SU-DHL-6 (cell line): Measurements from ENCODE around the gene ATP9B.

Source experiments
- H2AFZ ChIP-seq: fragments of 200-600 bp; sonication (generic); 2 replicates; pipeline ENCODE4 v1.6.1; 2014; ENCODE audit warnings: low read depth, mild to moderate bottlenecking, moderate library complexity, mixed read lengths, antibody characterized with exemption, low read length; ENCODE audit not compliant: severe bottlenecking
- H3F3A ChIP-seq: fragments of 200-600 bp; shearing (Covaris generic); 2 replicates; pipeline ENCODE4 v1.6.0; 2016; ENCODE audit warnings: antibody characterized with exemption, mild to moderate bottlenecking; ENCODE audit not compliant: insufficient read depth
- H3K27ac ChIP-seq: fragments of 200-600 bp; sonication (generic); 2 replicates; pipeline ENCODE4 v1.5.1; 2016; ENCODE audit warnings: low read depth, mild to moderate bottlenecking, low read length, moderate library complexity, mixed read lengths
- H3K27me3 ChIP-seq: fragments of 200-600 bp; sonication (generic), shearing (Covaris generic); 2 replicates; pipeline ENCODE4 v1.6.0; 2014; ENCODE audit warnings: mild to moderate bottlenecking, low read length
- H3K36me3 ChIP-seq: fragments of 200-600 bp; sonication (generic); 2 replicates; pipeline ENCODE4 v1.6.1; 2014; ENCODE audit warnings: mild to moderate bottlenecking, low read length, mixed read lengths
- H3K4me2 ChIP-seq: fragments of 300-600, 200-600 bp; shearing (Covaris generic), sonication (generic); 2 replicates; pipeline ENCODE4 v1.6.0; 2014; ENCODE audit warnings: low read length, low read depth, mild to moderate bottlenecking; ENCODE audit not compliant: poor library complexity, severe bottlenecking
- H3K4me3 ChIP-seq: fragments of 200-600 bp; sonication (generic); 2 replicates; pipeline ENCODE4 v1.5.1; 2014; ENCODE audit warnings: antibody characterized with exemption, low read length, mild to moderate bottlenecking, mixed read lengths; ENCODE audit not compliant: insufficient read depth, poor library complexity, severe bottlenecking
- H3K79me2 ChIP-seq: fragments of 200-600 bp; sonication (generic); 2 replicates; pipeline ENCODE4 v1.6.1; 2014; ENCODE audit warnings: mild to moderate bottlenecking, low read length, moderate library complexity; ENCODE audit not compliant: insufficient read depth
- H3K9ac ChIP-seq: fragments of 200-600 bp; sonication (generic); 2 replicates; pipeline ENCODE4 v1.7.0; 2014; ENCODE audit warnings: mild to moderate bottlenecking, low read length
- H3K9me2 ChIP-seq: fragments of 200-600 bp; sonication (generic); replicated peaks from 2 replicates; pipeline ENCODE4 v1.6.1; 2014; ENCODE audit warnings: low read length; ENCODE audit not compliant: insufficient read depth
- H3K9me3 ChIP-seq: fragments of 200-600 bp; sonication (generic); 2 replicates; pipeline ENCODE4 v1.6.1; 2014; ENCODE audit warnings: low read length, mixed read lengths; ENCODE audit not compliant: insufficient read depth
- H4K20me1 ChIP-seq: fragments of 200-600 bp; sonication (generic); 2 replicates; pipeline ENCODE4 v1.6.1; 2014; ENCODE audit warnings: low read depth, mild to moderate bottlenecking, antibody characterized with exemption, low read length, moderate library complexity, mixed read lengths
- EZH2phosphoT487 ChIP-seq: fragments of 200-600 bp; sonication (generic), shearing (Covaris generic); conservative IDR thresholded peaks from 2 replicates; pipeline ENCODE4 v1.6.1; 2018; ENCODE audit warnings: mild to moderate bottlenecking, antibody characterized with exemption, low read length, moderate library complexity, mixed read lengths
- TF ChIP-seq, protein P1 (sequence below): fragments of 200-600 bp; sonication (generic); IDR thresholded peaks from one replicate; pipeline ENCODE4 v1.5.1; 2017; ENCODE audit warnings: antibody characterized with exemption, mild to moderate bottlenecking, low read length, moderate library complexity; ENCODE audit not compliant: insufficient read depth, poor library complexity, severe bottlenecking

ATP9B gene

DNA sequence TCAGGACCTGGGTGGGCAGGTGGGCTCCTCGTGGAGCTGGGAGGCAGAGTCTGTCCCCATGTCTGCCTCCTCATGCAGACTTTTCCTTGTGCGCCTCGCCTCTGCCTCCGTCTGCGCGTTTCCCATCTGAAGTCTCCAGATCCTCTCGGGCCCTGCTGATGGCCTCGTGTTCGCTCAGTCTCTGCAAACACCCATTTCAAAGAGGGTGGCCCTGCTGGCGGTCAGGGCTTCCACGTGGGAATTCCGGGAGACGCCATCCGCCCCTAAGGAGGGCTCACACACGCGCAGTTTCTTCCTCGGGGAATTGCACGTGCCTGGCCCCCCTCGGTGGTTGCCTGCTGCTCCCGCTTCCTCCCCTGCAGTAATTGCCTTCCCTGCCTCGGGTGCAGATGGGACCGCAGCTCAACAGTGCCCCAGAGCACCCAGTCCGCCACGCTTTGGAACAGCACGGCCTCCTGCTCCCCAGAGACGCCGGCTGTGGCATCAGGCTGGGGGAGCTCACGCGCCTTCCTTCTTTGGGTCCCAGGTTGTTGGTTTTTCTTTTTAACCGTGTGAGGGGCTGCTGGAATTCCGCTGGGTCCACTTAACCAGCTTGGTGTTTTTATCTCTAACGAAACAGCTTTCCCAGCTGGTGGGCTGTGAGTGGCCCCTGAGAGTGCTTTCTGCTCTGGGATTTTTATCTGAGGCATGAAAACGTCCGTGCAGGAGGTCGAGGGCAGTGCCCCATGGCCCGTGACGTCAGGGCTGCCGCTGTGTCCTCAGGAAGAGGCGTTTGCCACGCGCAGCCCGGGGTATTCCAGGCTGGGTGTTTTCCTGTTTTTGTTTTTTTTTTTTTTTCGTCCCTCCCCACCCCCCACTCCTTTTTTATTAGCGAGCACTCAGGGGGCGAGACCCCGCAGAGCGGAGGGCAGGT is 342.7 kb downstream of the ATP9B start:
- peaks cover 5% of the 10 kb centered on the region; the same call in 1 of the 2 replicates for H3K79me2 ChIP-seq
- H4K20me1 ChIP-seq = no peaks in the 10 kb centered on the region
- H3K9ac ChIP-seq = no peak overlapping the region

DNA sequence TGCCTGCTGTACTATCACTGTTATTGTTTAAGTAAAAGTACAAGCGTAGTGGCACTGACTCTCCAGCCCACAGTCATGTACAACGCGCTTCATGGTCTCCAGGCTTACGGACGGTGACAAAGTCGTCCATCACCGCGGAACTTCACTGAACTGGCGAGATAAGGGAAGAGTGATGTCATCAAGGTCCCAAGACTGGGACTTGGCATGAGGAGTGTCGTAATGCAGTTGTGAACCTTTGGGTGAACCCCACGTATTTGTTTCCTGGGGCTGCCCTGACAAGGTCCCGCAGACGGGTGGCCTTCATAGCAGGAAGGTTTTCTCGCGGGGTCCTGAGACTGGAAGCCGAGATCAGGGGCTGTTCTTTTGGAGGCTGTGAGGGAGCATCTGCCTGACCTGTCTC is 343.8 kb downstream of the ATP9B start:
- Histone ChIP-seq H3K4me3 (no peak overlapping the region), H3K27ac (no peak overlapping the region), H3F3A (no peaks in the 10 kb centered on the region), H3K79me2 (peaks cover 3% of the 10 kb centered on the region; the same call in 1 of the 2 replicates), H3K9me3 (no peaks in the 10 kb centered on the region), H3K4me2 (no peak overlapping the region), H3K9me2 (no peaks in the 10 kb centered on the region), H3K27me3 (no peaks in the 10 kb centered on the region), H3K9ac (no peak overlapping the region), H3K36me3 (no peaks in the 10 kb centered on the region), H4K20me1 (no peaks in the 10 kb centered on the region), H2AFZ (no peak overlapping the region)
- TF ChIP-seq, protein P1, sequence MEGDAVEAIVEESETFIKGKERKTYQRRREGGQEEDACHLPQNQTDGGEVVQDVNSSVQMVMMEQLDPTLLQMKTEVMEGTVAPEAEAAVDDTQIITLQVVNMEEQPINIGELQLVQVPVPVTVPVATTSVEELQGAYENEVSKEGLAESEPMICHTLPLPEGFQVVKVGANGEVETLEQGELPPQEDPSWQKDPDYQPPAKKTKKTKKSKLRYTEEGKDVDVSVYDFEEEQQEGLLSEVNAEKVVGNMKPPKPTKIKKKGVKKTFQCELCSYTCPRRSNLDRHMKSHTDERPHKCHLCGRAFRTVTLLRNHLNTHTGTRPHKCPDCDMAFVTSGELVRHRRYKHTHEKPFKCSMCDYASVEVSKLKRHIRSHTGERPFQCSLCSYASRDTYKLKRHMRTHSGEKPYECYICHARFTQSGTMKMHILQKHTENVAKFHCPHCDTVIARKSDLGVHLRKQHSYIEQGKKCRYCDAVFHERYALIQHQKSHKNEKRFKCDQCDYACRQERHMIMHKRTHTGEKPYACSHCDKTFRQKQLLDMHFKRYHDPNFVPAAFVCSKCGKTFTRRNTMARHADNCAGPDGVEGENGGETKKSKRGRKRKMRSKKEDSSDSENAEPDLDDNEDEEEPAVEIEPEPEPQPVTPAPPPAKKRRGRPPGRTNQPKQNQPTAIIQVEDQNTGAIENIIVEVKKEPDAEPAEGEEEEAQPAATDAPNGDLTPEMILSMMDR = no peak

More for the DNA sequence above, 342.7 kb downstream of the ATP9B start:
- Histone ChIP-seq H3K27ac (no peak overlapping the region), H3K4me3 (no peak overlapping the region), H3K27me3 (no peaks in the 10 kb centered on the region), H3K9me2 (no peaks in the 10 kb centered on the region), H3K4me2 (no peak overlapping the region), H3K9me3 (no peaks in the 10 kb centered on the region), H2AFZ (no peak overlapping the region), H3F3A (no peaks in the 10 kb centered on the region), H3K36me3 (no peaks in the 10 kb centered on the region)
- TF ChIP-seq, protein P1 = no peak
- no peak for TF ChIP-seq EZH2phosphoT487

DNA sequence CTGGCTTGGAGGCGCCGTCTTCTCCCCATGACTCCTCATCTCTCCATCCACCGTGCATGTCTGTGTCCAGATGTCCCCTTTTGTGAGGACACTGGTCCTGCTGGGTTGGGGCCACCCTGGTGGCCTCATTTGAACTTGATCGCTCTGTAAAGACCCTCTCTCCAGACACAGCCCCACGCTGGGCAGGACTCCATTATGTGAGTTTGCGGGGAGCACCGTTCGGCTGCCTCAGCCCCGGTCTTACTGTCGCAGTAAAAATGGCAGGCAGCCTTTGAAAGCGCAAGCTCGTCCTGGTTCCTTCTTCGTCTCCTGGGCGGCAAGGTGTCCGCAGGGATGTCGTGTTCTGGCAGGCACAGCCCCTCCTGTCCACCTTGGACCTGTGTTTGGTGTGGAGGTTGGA is 344.2 kb downstream of the ATP9B start:
- Histone ChIP-seq H3K27ac (no peak overlapping the region), H3K79me2 (peaks cover 3% of the 10 kb centered on the region; the same call in 1 of the 2 replicates), H3K4me3 (no peak overlapping the region), H3K9ac (no peak overlapping the region), H3K36me3 (no peaks in the 10 kb centered on the region), H2AFZ (no peak overlapping the region), H3K27me3 (no peaks in the 10 kb centered on the region), H3K4me2 (no peak overlapping the region), H3K9me3 (no peaks in the 10 kb centered on the region), H3F3A (no peaks in the 10 kb centered on the region), H3K9me2 (no peaks in the 10 kb centered on the region), H4K20me1 (no peaks in the 10 kb centered on the region)
- no peak for TF ChIP-seq EZH2phosphoT487
- TF ChIP-seq, protein P1 = no peak
